ENCODE data around the gene ANTKMT. TPM values are rescaled to one million over a fixed set of nuclear protein-coding genes. Genes with fewer than 3 reads are reported as not detected.
A peak's percentile ranks its signal among the peaks of the same experiment; 100 is the strongest.

The ANTKMT gene
- total RNA-seq, 2 experiments from 2014 or later: 21.6 to 23.2 TPM

DNA sequence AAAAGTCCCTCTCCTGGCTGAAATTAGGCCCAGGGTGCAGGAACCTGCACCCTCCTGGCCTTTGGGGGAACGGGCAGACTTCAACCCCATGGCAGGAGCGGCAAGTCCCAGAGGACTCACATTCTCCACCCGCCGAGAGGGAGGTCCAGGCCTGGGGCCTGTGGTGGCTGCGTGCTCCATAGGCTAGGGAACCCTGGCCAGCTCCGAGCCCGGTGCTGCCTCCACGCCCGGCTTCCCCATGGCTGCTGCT is 5.2 kb downstream of the ANTKMT start:
- POLR2A ChIA-PET: interaction anchor here (1.2 kb wide), 1 partner anchor 31 kb away, joined by 4 read pairs; no protein-coding TSS in a partner anchor
- Mint-ChIP-seq H3K27ac (no peak overlapping the region), H3K36me3 (no peaks in the 10 kb centered on the region), H3K4me3 (no peak overlapping the region), H3K9me3 (no peaks in the 10 kb centered on the region), H3K4me1 (no peaks in the 10 kb centered on the region), H3K27me3 (no peaks in the 10 kb centered on the region)
- ATAC-seq (ENCODE audit: low read depth) (no peak), DNase-seq (no peak)

DNA sequence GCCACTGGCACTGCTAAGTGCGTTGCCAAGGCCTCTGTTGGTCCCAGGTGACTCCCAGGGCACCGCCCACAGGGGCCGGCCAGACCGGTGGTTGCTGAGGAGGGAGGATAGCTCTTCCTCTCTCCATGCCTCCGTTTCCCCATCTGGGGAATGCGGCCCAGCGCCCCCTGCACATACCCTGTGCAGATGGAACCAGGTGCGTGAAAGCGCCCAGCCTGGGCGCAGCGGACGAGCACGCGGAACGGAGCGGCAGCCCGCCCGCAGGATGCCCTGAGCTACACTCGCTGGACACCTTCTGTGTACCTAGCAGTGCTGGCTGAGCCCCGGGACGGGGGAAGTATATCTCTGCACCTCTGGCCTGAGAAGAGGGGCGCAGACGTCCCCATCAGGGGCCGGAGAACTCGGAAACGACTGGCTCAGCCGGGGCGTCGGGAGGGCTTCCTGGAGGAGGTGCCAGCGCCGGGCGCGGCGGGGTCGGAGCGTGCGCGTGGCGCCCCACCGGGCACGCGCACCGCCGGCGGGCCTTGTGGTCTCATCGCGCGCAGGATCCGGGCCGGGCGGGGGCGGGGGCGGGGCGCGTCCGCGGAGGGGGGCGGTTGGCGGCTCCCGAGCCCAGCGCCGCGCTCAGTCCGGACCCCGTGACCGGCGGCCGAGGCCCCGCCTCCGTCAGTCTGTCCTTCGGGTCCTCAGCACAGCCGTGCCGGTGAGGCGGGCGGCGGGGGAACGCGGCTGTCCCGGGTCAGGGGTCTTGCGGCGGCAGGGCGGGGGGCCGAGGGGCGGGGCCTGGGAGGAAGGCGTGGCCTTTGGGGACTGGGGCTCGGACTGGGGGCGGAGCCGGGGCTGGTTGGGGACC is 5.7 kb downstream of the ANTKMT start, which contains the start of the genes CCDC78 and HAGHL:
CCDC78 (minus strand) TSS at position 6 of the 853 bp plus-strand sequence. CDS start 76 bp downstream, outside the sequence.
HAGHL (plus strand) TSS at position 669 of the 853 bp plus-strand sequence. CDS start 404 bp downstream, outside the sequence.
- Mint-ChIP-seq H3K9me3 (no peaks in the 10 kb centered on the region), H3K27ac (no peak within 1 kb of the TSS), H3K36me3 (no peaks in the 10 kb centered on the region), H3K4me3 (peak within 1 kb of the TSS; percentile 65), H3K4me1 (no peaks in the 10 kb centered on the region), H3K27me3 (no peaks in the 10 kb centered on the region)
- DNase-seq (peak; percentile 78), ATAC-seq (ENCODE audit: low read depth) (peak; percentile 38)
- POLR2A ChIA-PET: interaction anchor here (1.2 to 2.3 kb wide), 2 partner anchors 13 to 31 kb away, joined by 4 to 13 read pairs; partner anchors contain the start of gene CIAO3

- Mint-ChIP-seq H3K27me3 (no peaks in the 10 kb centered on the region), H3K36me3 (no peaks in the 10 kb centered on the region), H3K4me3 (peak overlapping the region; percentile 39), H3K4me1 (no peaks in the 10 kb centered on the region), H3K27ac (no peak overlapping the region), H3K9me3 (no peaks in the 10 kb centered on the region)
- POLR2A ChIA-PET: interaction anchor here (1.0 to 2.3 kb wide), 3 partner anchors 11 to 14 kb away, joined by 3 to 13 read pairs (median 5); partner anchors contain the start of gene CIAO3
- DNase-seq (no peak), ATAC-seq (ENCODE audit: low read depth) (peak; percentile 31)
Measured at GRCh38 chr16:727291-727977, 6.5 kb downstream of the ANTKMT start.

DNA sequence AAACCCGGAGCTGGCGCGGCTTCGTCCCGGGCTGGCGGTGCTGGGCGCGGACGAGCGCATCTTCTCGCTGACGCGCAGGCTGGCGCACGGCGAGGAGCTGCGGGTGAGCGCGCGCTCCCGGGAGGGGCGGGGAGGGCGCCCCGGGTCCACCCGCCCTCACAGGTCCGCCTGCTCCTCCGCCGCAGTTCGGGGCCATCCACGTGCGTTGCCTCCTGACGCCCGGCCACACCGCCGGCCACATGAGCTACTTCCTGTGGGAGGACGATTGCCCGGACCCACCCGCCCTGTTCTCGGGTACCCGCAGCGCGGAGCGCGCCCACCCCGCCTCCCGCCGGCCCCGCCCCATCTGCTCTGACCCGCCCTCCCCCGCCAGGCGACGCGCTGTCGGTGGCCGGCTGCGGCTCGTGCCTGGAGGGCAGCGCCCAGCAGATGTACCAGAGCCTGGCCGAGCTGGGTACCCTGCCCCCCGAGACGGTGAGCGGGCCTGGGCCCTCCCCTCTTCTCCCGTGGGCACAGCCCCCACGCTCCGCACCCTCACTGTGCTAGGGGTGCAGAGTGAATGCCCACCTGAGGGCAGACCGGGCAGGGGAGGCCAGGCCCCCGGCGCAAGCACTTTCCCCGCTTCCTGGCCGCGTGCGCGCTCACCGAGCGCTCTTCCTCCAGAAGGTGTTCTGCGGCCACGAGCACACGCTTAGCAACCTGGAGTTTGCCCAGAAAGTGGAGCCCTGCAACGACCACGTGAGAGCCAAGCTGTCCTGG is 7.4 kb downstream of the ANTKMT start:
- DNase-seq (peak; percentile 77), ATAC-seq (ENCODE audit: low read depth) (peak; percentile 55)
- Mint-ChIP-seq H3K4me1 (no peaks in the 10 kb centered on the region), H3K4me3 (peak overlapping the region; percentile 40), H3K36me3 (no peaks in the 10 kb centered on the region), H3K27me3 (no peaks in the 10 kb centered on the region), H3K9me3 (no peaks in the 10 kb centered on the region), H3K27ac (no peak overlapping the region)
- POLR2A ChIA-PET: interaction anchor here (1.0 to 2.3 kb wide), 4 partner anchors 9 to 15 kb away, joined by 3 to 13 read pairs (median 6); partner anchors contain the start of gene CIAO3

DNA sequence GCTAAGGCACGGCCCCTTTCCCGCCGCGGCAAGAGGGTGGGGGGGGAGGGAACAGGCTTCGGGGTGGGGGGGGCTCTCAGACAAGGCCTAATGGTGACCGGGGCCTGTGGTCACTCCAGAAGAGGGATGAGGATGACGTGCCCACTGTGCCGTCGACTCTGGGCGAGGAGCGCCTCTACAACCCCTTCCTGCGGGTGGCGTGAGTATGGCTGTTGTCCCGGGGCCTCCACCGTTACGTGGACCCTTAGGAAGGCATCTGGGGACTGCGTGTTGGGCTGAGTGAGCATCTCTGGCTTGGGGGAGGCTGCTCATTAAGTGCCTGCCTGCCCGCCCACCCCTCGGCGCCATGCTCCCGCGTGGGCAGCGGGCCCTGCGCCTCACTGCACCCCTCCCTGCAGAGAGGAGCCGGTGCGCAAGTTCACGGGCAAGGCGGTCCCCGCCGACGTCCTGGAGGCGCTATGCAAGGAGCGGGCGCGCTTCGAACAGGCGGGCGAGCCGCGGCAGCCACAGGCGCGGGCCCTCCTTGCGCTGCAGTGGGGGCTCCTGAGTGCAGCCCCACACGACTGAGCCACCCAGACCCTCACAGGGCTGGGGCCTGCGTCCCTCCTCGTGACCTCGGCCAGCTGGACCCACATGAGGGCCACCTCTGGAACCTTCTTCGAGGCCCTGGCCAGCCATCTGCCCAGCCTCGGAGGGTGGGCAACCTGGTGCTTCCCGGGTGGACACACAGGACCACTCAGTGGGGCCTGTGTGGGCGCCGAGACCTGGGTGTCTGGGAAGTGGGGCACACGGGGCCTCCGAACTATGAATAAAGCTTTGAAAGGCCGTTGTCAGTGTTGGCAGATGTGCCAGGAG is 8.2 kb downstream of the ANTKMT start:
- H3K4me1 Mint-ChIP-seq: no peaks in the 10 kb centered on the region
- POLR2A ChIA-PET: interaction anchor here (1.1 to 1.5 kb wide), 4 partner anchors 8 to 13 kb away, joined by 5 to 7 read pairs (median 5); partner anchors contain the start of genes ANTKMT and CIAO3
- H3K4me3 Mint-ChIP-seq: peak overlapping the region; percentile 40
- no peaks in the 10 kb centered on the region for H3K27me3 Mint-ChIP-seq
- no peaks in the 10 kb centered on the region for H3K36me3 Mint-ChIP-seq
- ATAC-seq (ENCODE audit: low read depth) (no peak), DNase-seq (peak; percentile 34)
- H3K27ac Mint-ChIP-seq: no peak overlapping the region
- H3K9me3 Mint-ChIP-seq: no peaks in the 10 kb centered on the region

- H3K4me1 Mint-ChIP-seq: no peaks in the 10 kb centered on the region
- POLR2A ChIA-PET: interaction anchor here (1.1 to 1.3 kb wide), 2 partner anchors 9 to 11 kb away, joined by 5 read pairs; partner anchors contain the start of genes ANTKMT and CIAO3
- DNase-seq (peak; percentile 41), ATAC-seq (ENCODE audit: low read depth) (no peak)
- no peak overlapping the region for H3K27ac Mint-ChIP-seq
- no peaks in the 10 kb centered on the region for H3K9me3 Mint-ChIP-seq
- H3K36me3 Mint-ChIP-seq: no peaks in the 10 kb centered on the region
- no peaks in the 10 kb centered on the region for H3K27me3 Mint-ChIP-seq
- no peak overlapping the region for H3K4me3 Mint-ChIP-seq
Measured at GRCh38 chr16:729768-730665, 9.1 kb downstream of the ANTKMT start.

- Mint-ChIP-seq H3K4me3 (no peak overlapping the region), H3K4me1 (peaks cover 2% of the 10 kb centered on the region)
- no peak for DNase-seq
Measured at GRCh38 chr16:730666-731509, 9.9 kb downstream of the ANTKMT start.

GRCh38 chr16:732332-732731 is 11.4 kb downstream of the ANTKMT start:
- POLR2A ChIA-PET: interaction anchor here (1.8 kb wide), 1 partner anchor 11 kb away, joined by 5 read pairs; the partner anchor contains the start of gene ANTKMT
- no peak for DNase-seq
- Mint-ChIP-seq H3K4me3 (no peak overlapping the region), H3K36me3 (peaks cover 4% of the 10 kb centered on the region), H3K27ac (no peak overlapping the region), H3K9me3 (no peaks in the 10 kb centered on the region), H3K4me1 (peaks cover 2% of the 10 kb centered on the region), H3K27me3 (no peaks in the 10 kb centered on the region)
- ATAC-seq (ENCODE audit: low read depth): no peak

More at GRCh38 chr16:730666-731509, 9.9 kb downstream of the ANTKMT start:
- Mint-ChIP-seq H3K36me3 (peaks cover 2% of the 10 kb centered on the region), H3K27ac (no peak overlapping the region), H3K27me3 (no peaks in the 10 kb centered on the region), H3K9me3 (no peaks in the 10 kb centered on the region)
- no peak for ATAC-seq (ENCODE audit: low read depth)
- POLR2A ChIA-PET: interaction anchor here (1.1 to 1.8 kb wide), 3 partner anchors 9 to 10 kb away, joined by 5 read pairs; partner anchors contain the start of genes ANTKMT and CIAO3

- ATAC-seq (ENCODE audit: low read depth): no peak
- no peak for DNase-seq
- POLR2A ChIA-PET: interaction anchor here (1.8 kb wide), 1 partner anchor 11 kb away, joined by 5 read pairs; the partner anchor contains the start of gene ANTKMT
- H3K36me3 Mint-ChIP-seq: peaks cover 4% of the 10 kb centered on the region
- H3K9me3 Mint-ChIP-seq: no peaks in the 10 kb centered on the region
- H3K27me3 Mint-ChIP-seq: no peaks in the 10 kb centered on the region
- H3K4me3 Mint-ChIP-seq: no peak overlapping the region
- H3K27ac Mint-ChIP-seq: no peak overlapping the region
- peaks cover 4% of the 10 kb centered on the region for H3K4me1 Mint-ChIP-seq
Measured at GRCh38 chr16:732936-733335, 12.0 kb downstream of the ANTKMT start.

- peaks cover 6% of the 10 kb centered on the region for H3K36me3 Mint-ChIP-seq
- ATAC-seq (ENCODE audit: low read depth) (no peak), DNase-seq (peak; percentile 67)
- H3K27ac Mint-ChIP-seq: no peak overlapping the region
- no peaks in the 10 kb centered on the region for H3K9me3 Mint-ChIP-seq
- no peak overlapping the region for H3K4me3 Mint-ChIP-seq
- POLR2A ChIA-PET: no interaction called here
- H3K4me1 Mint-ChIP-seq: peaks cover 4% of the 10 kb centered on the region
- no peaks in the 10 kb centered on the region for H3K27me3 Mint-ChIP-seq
Measured at GRCh38 chr16:733382-734207, 12.6 kb downstream of the ANTKMT start.

All from activated naive CD8-positive, alpha-beta T cell treated with anti-CD3 and anti-CD28 coated beads, Interleukin-2, amount 10 ng/mL, durations not matched to agents 7 days and 5 days (primary cell).